ENCODE results near the gene PSMC1.
A peak's percentile ranks its signal among the peaks of the same experiment; 100 is the strongest.
"Not testable (repeated sequence)": the region's sequence is repeated elsewhere in the genome, so short reads cannot be mapped to it uniquely, and the experiment has no call there.

PSMC1 gene

GRCh38 chr14:90256354-90257131, at the start of gene PSMC1:
TSS of gene PSMC1 (plus strand) at chr14:90256553. CDS start at chr14:90256598, 45 bp downstream.
- Mint-ChIP-seq H3K9me3 (no peaks in the 10 kb centered on the region), H3K36me3 (ENCODE audit: low read depth) (peaks cover 33% of the 10 kb centered on the region)
- no peak for TF ChIP-seq CTCF (IDR thresholded peaks at IDR 0.05; ENCODE audit: unreplicated experiment in 3 of 3)

GRCh38 chr14:90213099-90213748, 43.1 kb upstream of the PSMC1 start:
- Mint-ChIP-seq H3K4me3 (no peak overlapping the region), H3K27me3 (ENCODE audit: low read depth) (peaks cover 12% of the 10 kb centered on the region), H3K9me3 (peaks cover 21% of the 10 kb centered on the region), H3K27ac (no peak overlapping the region), H3K4me1 (no peaks in the 10 kb centered on the region), H3K36me3 (ENCODE audit: low read depth) (no peaks in the 10 kb centered on the region)
- TF ChIP-seq CTCF (IDR thresholded peaks at IDR 0.05; ENCODE audit: unreplicated experiment in 3 of 3): no peak

More at GRCh38 chr14:90256354-90257131, at the start of gene PSMC1:
- Mint-ChIP-seq H3K27me3 (ENCODE audit: low read depth) (peaks cover 17% of the 10 kb centered on the region), H3K4me3 (peak within 1 kb of the TSS; percentile 98 to 99 (median 99)), H3K27ac (peak within 1 kb of the TSS; percentile 87 to 98 (median 95)), H3K4me1 (peaks cover 25% of the 10 kb centered on the region)

- H3K4me1 Mint-ChIP-seq: no peaks in the 10 kb centered on the region
- H3K27me3 Mint-ChIP-seq (ENCODE audit: low read depth): peaks cover 5% of the 10 kb centered on the region
- no peak for TF ChIP-seq CTCF (IDR thresholded peaks at IDR 0.05; ENCODE audit: unreplicated experiment in 3 of 3)
- no peak overlapping the region for H3K27ac Mint-ChIP-seq
- H3K4me3 Mint-ChIP-seq: no peak overlapping the region
- no peaks in the 10 kb centered on the region for H3K36me3 Mint-ChIP-seq (ENCODE audit: low read depth)
- peaks cover 13% of the 10 kb centered on the region for H3K9me3 Mint-ChIP-seq
Measured at GRCh38 chr14:90228478-90228877, 27.9 kb upstream of the PSMC1 start.

GRCh38 chr14:90229942-90230341, 26.4 kb upstream of the PSMC1 start:
- not testable (repeated sequence) for H3K27ac Mint-ChIP-seq; H3K4me1 Mint-ChIP-seq; H3K9me3 Mint-ChIP-seq; H3K4me3 Mint-ChIP-seq; H3K36me3 Mint-ChIP-seq (ENCODE audit: low read depth)
- H3K27me3 Mint-ChIP-seq (ENCODE audit: low read depth): peaks cover 13% of the 10 kb centered on the region

GRCh38 chr14:90235179-90235976, 21.0 kb upstream of the PSMC1 start:
- Mint-ChIP-seq H3K4me3 (no peak overlapping the region), H3K36me3 (ENCODE audit: low read depth) (peaks cover 8% of the 10 kb centered on the region), H3K9me3 (peaks cover 40% of the 10 kb centered on the region), H3K27me3 (ENCODE audit: low read depth) (peaks cover 25% of the 10 kb centered on the region), H3K27ac (no peak overlapping the region), H3K4me1 (no peaks in the 10 kb centered on the region)
- peak; percentile 88 to 93 (median 90) for TF ChIP-seq CTCF (IDR thresholded peaks at IDR 0.05; ENCODE audit: unreplicated experiment in 3 of 3)

- peaks cover 8% of the 10 kb centered on the region for H3K36me3 Mint-ChIP-seq (ENCODE audit: low read depth)
- H3K9me3 Mint-ChIP-seq: peaks cover 48% of the 10 kb centered on the region
- TF ChIP-seq CTCF (IDR thresholded peaks at IDR 0.05; ENCODE audit: unreplicated experiment in 3 of 3): no peak
- no peak overlapping the region for H3K4me3 Mint-ChIP-seq
- no peak overlapping the region for H3K27ac Mint-ChIP-seq
- H3K27me3 Mint-ChIP-seq (ENCODE audit: low read depth): peaks cover 20% of the 10 kb centered on the region
- no peaks in the 10 kb centered on the region for H3K4me1 Mint-ChIP-seq
Measured at GRCh38 chr14:90239139-90239538, 17.2 kb upstream of the PSMC1 start.

All from nephron (organoid).